DND-41 (cell line): ENCODE results near the gene RASGRP3.

Source experiments
- ATAC-seq: fragments of 200-7000 bp; cut with Tn5 transposase; 3 replicates; pipeline ENCODE4 v1.9.1; 2021; ENCODE audit warnings: low read depth; ENCODE audit not compliant: insufficient read depth
- DNase-seq: peaks from one replicate; pipeline ENCODE4 v3.0.0-alpha.2; 2020
- H2AFZ ChIP-seq: 2 replicates; pipeline ENCODE4 v1.6.0; 2012; ENCODE audit warnings: low read depth, low read length
- H3K27ac ChIP-seq: 2 replicates; pipeline ENCODE4 v1.5.1; 2012; ENCODE audit warnings: low read length, inconsistent platforms
- H3K27me3 ChIP-seq: fragments of 200-600 bp; sonication (generic); 2 replicates; pipeline ENCODE4 v1.6.0; 2012; ENCODE audit warnings: low read length, mild to moderate bottlenecking, inconsistent platforms; ENCODE audit not compliant: insufficient read depth, poor library complexity
- H3K36me3 ChIP-seq: 2 replicates; pipeline ENCODE4 v1.5.1; 2012; ENCODE audit warnings: low read length, inconsistent platforms; ENCODE audit not compliant: insufficient read depth
- H3K4me1 ChIP-seq: 2 replicates; pipeline ENCODE4 v1.5.1; 2012; ENCODE audit warnings: mild to moderate bottlenecking, low read length; ENCODE audit not compliant: insufficient read depth
- H3K4me2 ChIP-seq: 2 replicates; pipeline ENCODE4 v1.6.0; 2012; ENCODE audit warnings: mild to moderate bottlenecking, moderate library complexity, low read length, inconsistent platforms; ENCODE audit not compliant: insufficient read depth
- H3K4me3 ChIP-seq, 2 experiments: fragments of 200-600 bp in 1 of 2; shearing (Covaris generic) in 1 of 2; 2 replicates each; pipeline ENCODE4 v1.5.1; 2012 to 2016; ENCODE audit warnings: inconsistent platforms in 2 of 2, low read length in 2 of 2, mild to moderate bottlenecking in 2 of 2, low read depth in 1 of 2, moderate library complexity in 1 of 2
- H3K79me2 ChIP-seq: 2 replicates; pipeline ENCODE4 v1.6.0; 2012; ENCODE audit warnings: low read length, inconsistent platforms; ENCODE audit not compliant: insufficient read depth
- H3K9ac ChIP-seq: 2 replicates; pipeline ENCODE4 v1.6.0; 2012; ENCODE audit warnings: low read depth, mild to moderate bottlenecking, inconsistent platforms, low read length, moderate library complexity
- H3K9me3 ChIP-seq: 2 replicates; pipeline ENCODE4 v1.5.1; 2012; ENCODE audit warnings: low read length, moderate library complexity, mild to moderate bottlenecking, inconsistent platforms; ENCODE audit not compliant: insufficient read depth, severe bottlenecking
- H4K20me1 ChIP-seq: 2 replicates; pipeline ENCODE4 v1.6.0; 2012; ENCODE audit warnings: low read length; ENCODE audit not compliant: insufficient read depth
- EZH2 ChIP-seq: IDR thresholded peaks from 3 replicates; pipeline ENCODE4 v1.6.1; 2012; ENCODE audit warnings: borderline replicate concordance, low read depth, mild to moderate bottlenecking, moderate library complexity, low read length, inconsistent platforms; ENCODE audit not compliant: severe bottlenecking
- TF ChIP-seq, protein P1 (sequence below): IDR thresholded peaks from 2 replicates; pipeline ENCODE4 v1.5.1; 2012; ENCODE audit warnings: borderline replicate concordance, low read length, moderate library complexity, mild to moderate bottlenecking; ENCODE audit not compliant: poor library complexity, severe bottlenecking; ENCODE audit errors: extremely low read depth

The RASGRP3 gene

GRCh38 chr2:33494877-33495641 is 18.6 kb downstream of the RASGRP3 start:
- Histone ChIP-seq H3K79me2 (no peaks in the 10 kb centered on the region), H3K4me1 (peaks cover 8% of the 10 kb centered on the region; the same call in 1 of the 2 replicates)
- TF ChIP-seq, protein P1, sequence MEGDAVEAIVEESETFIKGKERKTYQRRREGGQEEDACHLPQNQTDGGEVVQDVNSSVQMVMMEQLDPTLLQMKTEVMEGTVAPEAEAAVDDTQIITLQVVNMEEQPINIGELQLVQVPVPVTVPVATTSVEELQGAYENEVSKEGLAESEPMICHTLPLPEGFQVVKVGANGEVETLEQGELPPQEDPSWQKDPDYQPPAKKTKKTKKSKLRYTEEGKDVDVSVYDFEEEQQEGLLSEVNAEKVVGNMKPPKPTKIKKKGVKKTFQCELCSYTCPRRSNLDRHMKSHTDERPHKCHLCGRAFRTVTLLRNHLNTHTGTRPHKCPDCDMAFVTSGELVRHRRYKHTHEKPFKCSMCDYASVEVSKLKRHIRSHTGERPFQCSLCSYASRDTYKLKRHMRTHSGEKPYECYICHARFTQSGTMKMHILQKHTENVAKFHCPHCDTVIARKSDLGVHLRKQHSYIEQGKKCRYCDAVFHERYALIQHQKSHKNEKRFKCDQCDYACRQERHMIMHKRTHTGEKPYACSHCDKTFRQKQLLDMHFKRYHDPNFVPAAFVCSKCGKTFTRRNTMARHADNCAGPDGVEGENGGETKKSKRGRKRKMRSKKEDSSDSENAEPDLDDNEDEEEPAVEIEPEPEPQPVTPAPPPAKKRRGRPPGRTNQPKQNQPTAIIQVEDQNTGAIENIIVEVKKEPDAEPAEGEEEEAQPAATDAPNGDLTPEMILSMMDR: no peak
- no peak for TF ChIP-seq EZH2

DNA sequence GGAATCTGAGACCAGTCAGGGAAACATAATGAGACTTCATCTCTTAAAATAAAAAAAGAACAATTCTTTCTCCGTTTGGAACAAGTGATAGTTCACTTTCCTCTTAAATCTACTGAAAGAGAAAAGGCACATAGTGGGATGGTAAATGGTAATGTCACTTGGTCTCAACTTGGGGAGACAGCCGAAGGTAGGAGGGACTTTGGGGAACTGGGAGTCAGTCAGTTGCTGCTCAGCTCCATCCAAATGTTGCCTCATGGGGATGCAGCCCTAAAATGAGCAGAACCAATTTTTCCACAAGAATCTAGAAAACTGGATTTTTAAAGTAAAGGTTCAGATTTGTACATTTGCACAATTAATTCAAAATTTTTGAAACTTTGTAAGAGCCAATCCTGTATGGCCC is 19.2 kb downstream of the RASGRP3 start:
- no peaks in the 10 kb centered on the region for H3K27me3 ChIP-seq
- TF ChIP-seq EZH2: no peak
- TF ChIP-seq, protein P1: no peak
- H3K36me3 ChIP-seq: no peaks in the 10 kb centered on the region
- H4K20me1 ChIP-seq: no peaks in the 10 kb centered on the region
- peaks cover 8% of the 10 kb centered on the region; the same call in 1 of the 2 replicates for H3K4me1 ChIP-seq
- H3K27ac ChIP-seq: no peak overlapping the region
- no peak overlapping the region for H2AFZ ChIP-seq
- no peak overlapping the region for H3K4me3 ChIP-seq
- H3K9ac ChIP-seq: no peak overlapping the region
- H3K79me2 ChIP-seq: no peaks in the 10 kb centered on the region
- no peak for ATAC-seq
- H3K9me3 ChIP-seq: no peaks in the 10 kb centered on the region
- H3K4me2 ChIP-seq: no peak overlapping the region
- DNase-seq: no peak

More at GRCh38 chr2:33494877-33495641, 18.6 kb downstream of the RASGRP3 start:
- no peaks in the 10 kb centered on the region for H3K9me3 ChIP-seq
- H3K9ac ChIP-seq: no peak overlapping the region
- H3K27ac ChIP-seq: no peak overlapping the region
- H3K27me3 ChIP-seq: no peaks in the 10 kb centered on the region
- no peaks in the 10 kb centered on the region for H3K36me3 ChIP-seq
- no peaks in the 10 kb centered on the region for H4K20me1 ChIP-seq
- ATAC-seq (no peak), DNase-seq (no peak)
- H3K4me3 ChIP-seq: no peak overlapping the region
- no peak overlapping the region for H3K4me2 ChIP-seq
- H2AFZ ChIP-seq: no peak overlapping the region

GRCh38 chr2:33496150-33496549 is 19.7 kb downstream of the RASGRP3 start:
- H3K79me2 ChIP-seq: no peaks in the 10 kb centered on the region
- no peak overlapping the region for H3K4me2 ChIP-seq
- no peak overlapping the region for H3K9ac ChIP-seq
- no peak for ATAC-seq
- no peak overlapping the region for H3K4me3 ChIP-seq
- no peaks in the 10 kb centered on the region for H3K27me3 ChIP-seq
- H4K20me1 ChIP-seq: no peaks in the 10 kb centered on the region
- H3K27ac ChIP-seq: no peak overlapping the region
- no peaks in the 10 kb centered on the region for H3K36me3 ChIP-seq
- no peak overlapping the region for H2AFZ ChIP-seq
- no peak for TF ChIP-seq EZH2
- TF ChIP-seq, protein P1: no peak
- H3K9me3 ChIP-seq: no peaks in the 10 kb centered on the region
- no peak for DNase-seq
- H3K4me1 ChIP-seq: peaks cover 8% of the 10 kb centered on the region; the same call in 1 of the 2 replicates
